Upper lobe of left lung (tissue), 6 donors: Measurements from ENCODE around the gene TMEM131L. TPM values are rescaled to one million over a fixed set of nuclear protein-coding genes. Genes with fewer than 3 reads are reported as not detected.
A peak's percentile ranks its signal among the peaks of the same experiment; 100 is the strongest.
"Not testable (repeated sequence)": the region's sequence is repeated elsewhere in the genome, so short reads cannot be mapped to it uniquely, and the experiment has no call there.

Experiments used
- ATAC-seq, 2 donors: fragments of 200-7000 bp; cut with Tn5 transposase; one replicate each; pipeline ENCODE4 v1.9.1; 2022; ENCODE audit warnings: mild to moderate bottlenecking in 2 of 2, moderate library complexity in 2 of 2; ENCODE audit not compliant: low FRiP score in 2 of 2
- DNase-seq, 2 donors: peaks; one replicate each; pipeline ENCODE4 v3.0.0-alpha.2; 2019 to 2020
- H3K27ac ChIP-seq, 4 donors: fragments of 200-600 bp; sonication (generic); one replicate each; pipeline ENCODE4 v1.5.1; 2016 to 2019
- H3K27me3 ChIP-seq, 4 donors: fragments of 200-600 bp; sonication (generic); one replicate each; pipeline ENCODE4 v1.5.1; 2017 to 2019
- H3K36me3 ChIP-seq, 4 donors: fragments of 200-600 bp; sonication (generic); one replicate each; pipeline ENCODE4 v1.5.1; 2016 to 2019
- H3K4me1 ChIP-seq, 4 donors: fragments of 200-600 bp; sonication (generic); one replicate each; pipeline ENCODE4 v1.5.1; 2018 to 2019
- H3K4me3 ChIP-seq, 4 donors: fragments of 200-600 bp; sonication (generic); one replicate each; pipeline ENCODE4 v1.5.1; 2017 to 2019; ENCODE audit warnings: mild to moderate bottlenecking in 2 of 4, moderate library complexity in 1 of 4
- H3K9me3 ChIP-seq, 4 donors: fragments of 200-600 bp; sonication (generic); one replicate each; pipeline ENCODE4 v1.5.1; 2018 to 2019
- EP300 ChIP-seq, 4 donors: sonication (generic); formaldehyde crosslinking; IDR thresholded peaks; one replicate each; pipeline ENCODE4 v1.5.1; 2017; ENCODE audit warnings: antibody characterized with exemption in 4 of 4, control low read depth in 2 of 4
- POLR2A ChIP-seq, 4 donors: fragments of 450-650 bp; IDR thresholded peaks; one replicate each; pipeline ENCODE4 v1.5.1; 2016 to 2017; ENCODE audit warnings: antibody characterized with exemption in 4 of 4, mild to moderate bottlenecking in 2 of 4
- POLR2AphosphoS5 ChIP-seq, 2 donors: sonication (generic); formaldehyde crosslinking; IDR thresholded peaks; one replicate each; pipeline ENCODE4 v1.5.1; 2017; ENCODE audit warnings: antibody characterized with exemption in 2 of 2
- WGBS, 2 donors: methylation state at CpG; one replicate each; pipeline ENCODE4 v1.1.5; 2017 to 2018; 5-methylcytosine and 5-hydroxymethylcytosine counted together
- total RNA-seq, 6 donors: library from RNA; depleted of rRNA in 4 of 6; stranded (reverse); fragments of >200 nt in 4 of 6; gene quantifications; one replicate each; pipeline versions ENCODE4 v1.1.0 to v1.2.1, GENCODE V29; 2016 to 2021
- TF ChIP-seq, protein P1 (sequence below), 6 experiments: fragments of 450-650 bp in 4 of 6; fragments of 200-600 bp in 2 of 6; sonication (generic) in 2 of 6; IDR thresholded peaks; one replicate each; pipeline ENCODE4 v1.5.1; 2016 to 2019; ENCODE audit warnings: antibody characterized with exemption in 6 of 6
- donor health status: DM: no; HTN: no; CAD: no; lungs with moderate emphysema.
- donor health status: DM: no; HTN: yes; CAD: no; lungs with severe emphysema.

TMEM131L gene
- total RNA-seq, 6 donors from 2014 or later = 12.3 to 28.8 (median 19.5) TPM

DNA sequence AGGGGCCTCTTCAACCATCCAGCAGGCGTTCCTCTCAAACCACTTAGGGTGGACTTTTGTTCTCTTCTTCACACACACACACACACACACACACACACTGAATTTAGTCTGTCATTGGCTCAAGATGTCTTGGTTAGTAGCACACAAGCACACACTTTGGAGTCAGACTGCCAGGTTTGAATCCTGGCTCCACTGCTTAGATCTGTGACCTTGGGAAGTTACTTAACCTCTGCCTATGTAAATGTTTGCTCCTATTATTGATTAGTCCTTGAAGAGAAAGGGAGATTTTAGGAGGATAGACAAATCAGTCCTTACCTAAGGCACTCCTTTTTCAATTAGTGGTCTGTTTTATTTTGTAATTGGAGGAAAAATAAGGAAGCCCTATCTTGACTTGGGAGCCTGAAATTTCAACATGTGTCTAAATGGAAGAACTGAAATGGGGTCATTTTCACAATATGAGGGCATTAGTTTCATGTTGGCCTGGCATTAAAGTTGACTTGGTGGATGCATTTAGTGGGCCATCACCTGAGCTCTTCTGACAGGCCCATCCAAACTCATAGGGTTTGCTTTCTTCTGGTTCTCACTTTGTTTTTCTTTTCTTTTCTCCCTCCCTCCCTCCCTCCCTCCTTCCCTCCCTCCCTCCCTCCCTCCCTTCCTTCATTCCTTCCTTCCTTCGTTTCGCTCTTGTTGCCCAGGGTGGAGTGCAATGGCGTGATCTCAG is 13.3 kb upstream of the TMEM131L start:
- no peaks in the 10 kb centered on the region for H3K27me3 ChIP-seq
- TF ChIP-seq POLR2A (IDR thresholded peaks at IDR 0.05) (no peak), EP300 (IDR thresholded peaks at IDR 0.05) (no peak), POLR2AphosphoS5 (IDR thresholded peaks at IDR 0.05) (no peak)
- TF ChIP-seq, protein P1, sequence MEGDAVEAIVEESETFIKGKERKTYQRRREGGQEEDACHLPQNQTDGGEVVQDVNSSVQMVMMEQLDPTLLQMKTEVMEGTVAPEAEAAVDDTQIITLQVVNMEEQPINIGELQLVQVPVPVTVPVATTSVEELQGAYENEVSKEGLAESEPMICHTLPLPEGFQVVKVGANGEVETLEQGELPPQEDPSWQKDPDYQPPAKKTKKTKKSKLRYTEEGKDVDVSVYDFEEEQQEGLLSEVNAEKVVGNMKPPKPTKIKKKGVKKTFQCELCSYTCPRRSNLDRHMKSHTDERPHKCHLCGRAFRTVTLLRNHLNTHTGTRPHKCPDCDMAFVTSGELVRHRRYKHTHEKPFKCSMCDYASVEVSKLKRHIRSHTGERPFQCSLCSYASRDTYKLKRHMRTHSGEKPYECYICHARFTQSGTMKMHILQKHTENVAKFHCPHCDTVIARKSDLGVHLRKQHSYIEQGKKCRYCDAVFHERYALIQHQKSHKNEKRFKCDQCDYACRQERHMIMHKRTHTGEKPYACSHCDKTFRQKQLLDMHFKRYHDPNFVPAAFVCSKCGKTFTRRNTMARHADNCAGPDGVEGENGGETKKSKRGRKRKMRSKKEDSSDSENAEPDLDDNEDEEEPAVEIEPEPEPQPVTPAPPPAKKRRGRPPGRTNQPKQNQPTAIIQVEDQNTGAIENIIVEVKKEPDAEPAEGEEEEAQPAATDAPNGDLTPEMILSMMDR (IDR thresholded peaks at IDR 0.05) = no peak
- no peaks in the 10 kb centered on the region for H3K36me3 ChIP-seq
- DNase-seq (no peak), ATAC-seq (peak in 1 of 2 donors; percentile 16)
- H3K4me3 ChIP-seq = no peak overlapping the region
- 80 to 89% methylated on average over 4 of the region's 4 CpGs for WGBS, 2 donors
- H3K4me1 ChIP-seq = peaks cover 0 to 14% (median 7%) of the 10 kb centered on the region in 4 donors
- peak overlapping the region in 1 of 4 donors; percentile 57 for H3K27ac ChIP-seq
- H3K9me3 ChIP-seq = no peaks in the 10 kb centered on the region

DNA sequence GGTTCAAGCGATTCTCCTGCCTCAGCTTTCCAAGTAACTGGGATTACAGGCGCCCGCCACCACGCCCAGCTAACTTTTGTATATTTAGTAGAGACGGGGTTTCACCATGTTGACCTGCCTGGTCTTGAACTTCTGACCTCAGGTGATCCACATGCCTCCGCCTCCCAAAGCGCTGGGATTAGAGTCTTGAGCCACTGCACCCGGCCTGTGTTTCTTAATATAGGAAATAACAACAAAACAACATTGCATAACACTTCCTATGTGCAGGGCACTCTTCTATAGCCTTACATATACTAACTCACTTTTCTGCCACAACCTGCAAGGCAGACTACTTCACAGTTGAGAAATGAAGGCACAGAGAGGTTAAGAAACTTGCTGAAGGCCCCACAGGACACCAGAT is 12.8 kb upstream of the TMEM131L start:
- 90 to 91% methylated on average over 8 of the region's 8 CpGs for WGBS, 2 donors
- no peaks in the 10 kb centered on the region for H3K27me3 ChIP-seq
- no peak for ATAC-seq

DNA sequence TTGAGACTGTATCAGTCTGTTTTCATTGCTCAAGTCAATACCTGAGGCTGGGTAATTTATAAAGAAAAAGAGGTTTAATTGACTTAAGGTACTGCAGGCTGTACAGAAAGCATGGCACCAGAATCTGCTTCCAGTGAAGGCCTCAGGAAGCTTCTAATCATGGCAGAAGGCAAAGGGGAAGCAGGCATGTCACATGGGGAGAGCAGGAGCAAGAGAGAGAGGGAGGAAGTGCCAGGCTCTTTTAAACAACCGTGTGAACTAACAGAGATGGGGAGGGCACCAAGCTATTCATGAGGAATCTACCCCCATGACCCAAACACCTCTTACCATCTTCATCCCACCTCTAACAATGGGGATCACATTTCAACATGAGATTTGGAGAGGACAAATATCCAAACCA is 7.2 kb upstream of the TMEM131L start:
- WGBS, 2 donors = 20 to 32% methylated on average over 1 of the region's 1 CpG
- Histone ChIP-seq H3K4me3 (no peak overlapping the region), H3K27ac (no peak overlapping the region), H3K9me3 (no peaks in the 10 kb centered on the region), H3K27me3 (no peaks in the 10 kb centered on the region), H3K36me3 (no peaks in the 10 kb centered on the region), H3K4me1 (no peaks in the 10 kb centered on the region)
- ATAC-seq (no peak), DNase-seq (no peak)
- TF ChIP-seq, protein P1 (IDR thresholded peaks at IDR 0.05) = no peak
- TF ChIP-seq POLR2AphosphoS5 (IDR thresholded peaks at IDR 0.05) = no peak

More for the DNA sequence above, 12.8 kb upstream of the TMEM131L start:
- peak in 1 of 2 donors; percentile 36 for DNase-seq
- Histone ChIP-seq H3K36me3 (no peaks in the 10 kb centered on the region), H3K4me3 (no peak overlapping the region), H3K27ac (peak overlapping the region in 1 of 4 donors; percentile 57), H3K4me1 (peaks cover 0 to 11% (median 7%) of the 10 kb centered on the region in 4 donors), H3K9me3 (no peaks in the 10 kb centered on the region)
- TF ChIP-seq, protein P1 (IDR thresholded peaks at IDR 0.05) = no peak
- no peak for TF ChIP-seq POLR2AphosphoS5 (IDR thresholded peaks at IDR 0.05)
- no peak for TF ChIP-seq EP300 (IDR thresholded peaks at IDR 0.05)
- no peak for TF ChIP-seq POLR2A (IDR thresholded peaks at IDR 0.05)

DNA sequence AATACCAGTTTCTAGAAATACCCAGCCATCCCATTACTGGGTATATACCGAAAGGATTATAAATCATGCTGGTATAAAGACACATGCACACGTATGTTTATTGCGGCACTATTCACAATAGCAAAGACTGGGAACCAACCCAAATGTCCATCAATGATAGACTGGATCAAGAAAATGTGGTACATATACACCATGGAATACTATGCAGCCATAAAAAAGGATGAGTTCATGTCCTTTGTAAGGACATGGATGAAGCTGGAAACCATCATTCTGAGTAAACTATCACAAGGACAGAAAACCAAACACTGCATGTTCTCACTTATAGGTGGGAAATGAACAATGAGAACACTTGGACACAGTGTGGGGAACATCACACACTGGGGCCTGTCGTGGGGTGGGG is 4.6 kb upstream of the TMEM131L start:
- not testable (repeated sequence) for ATAC-seq, H3K36me3 ChIP-seq, H3K9me3 ChIP-seq, DNase-seq, H3K27me3 ChIP-seq, H3K4me3 ChIP-seq, H3K27ac ChIP-seq
- WGBS, 2 donors = 97 to 100% methylated on average over 4 of the region's 4 CpGs
- H3K4me1 ChIP-seq = peaks cover 6 to 10% (median 7%) of the 10 kb centered on the region in 4 donors

DNA sequence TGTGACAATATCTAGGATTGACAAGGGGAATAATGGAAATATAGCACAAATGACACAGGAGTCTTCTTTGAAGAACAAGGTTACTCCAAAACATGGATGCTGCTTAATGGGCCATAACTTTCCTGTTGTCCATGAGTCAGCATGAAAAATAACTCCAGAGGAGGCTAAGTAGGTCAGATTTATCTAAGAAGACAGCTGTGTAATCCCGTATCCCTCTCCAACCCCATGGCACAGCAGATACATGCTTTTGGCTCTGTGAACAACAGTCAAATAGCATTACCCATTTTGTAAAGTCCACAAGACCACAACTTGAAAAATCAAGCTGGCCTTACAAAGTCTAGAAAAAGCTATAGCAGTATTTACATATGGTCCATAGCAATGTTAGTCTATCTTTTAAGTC is 2.1 kb upstream of the TMEM131L start:
- H3K27ac ChIP-seq = no peak overlapping the region
- H3K4me1 ChIP-seq = peaks cover 22 to 29% (median 25%) of the 10 kb centered on the region in 4 donors
- 92 to 100% methylated on average over 1 of the region's 1 CpG for WGBS, 2 donors

More for the DNA sequence above, 2.1 kb upstream of the TMEM131L start:
- ATAC-seq (no peak), DNase-seq (no peak)
- Histone ChIP-seq H3K27me3 (no peaks in the 10 kb centered on the region), H3K36me3 (no peaks in the 10 kb centered on the region), H3K9me3 (no peaks in the 10 kb centered on the region), H3K4me3 (no peak overlapping the region)
- TF ChIP-seq EP300 (IDR thresholded peaks at IDR 0.05) (no peak), POLR2AphosphoS5 (IDR thresholded peaks at IDR 0.05) (no peak), POLR2A (IDR thresholded peaks at IDR 0.05) (no peak)
- TF ChIP-seq, protein P1 (IDR thresholded peaks at IDR 0.05) = no peak
